Measurements from ENCODE around the gene USP7.

USP7 gene

DNA sequence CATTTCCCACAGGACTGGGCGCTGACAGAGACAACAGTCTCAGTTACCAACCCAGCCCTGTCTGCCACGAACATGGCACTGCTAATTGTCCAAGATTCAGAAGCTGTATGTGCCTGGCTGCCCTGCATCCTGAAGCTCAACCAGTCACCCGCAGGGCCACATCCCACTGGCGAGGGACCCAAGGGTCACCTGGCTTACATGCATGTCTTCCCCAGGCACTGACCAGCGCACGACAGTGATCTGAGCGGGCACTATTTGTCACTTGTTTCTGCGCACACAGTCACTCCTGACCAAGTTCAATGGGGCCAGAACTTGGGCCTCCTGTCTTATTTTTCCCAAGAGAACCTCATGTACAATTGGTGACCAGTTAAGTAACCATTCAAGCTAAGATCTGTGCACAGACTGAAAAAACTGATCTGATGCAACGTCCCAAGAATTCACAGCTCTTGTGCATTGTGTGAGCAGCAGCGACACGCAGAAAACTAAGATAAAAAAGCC, 13.1 kb downstream of the USP7 start:
- DNase-seq = no peak

- no peak for DNase-seq
Observed at GRCh38 chr16:8949536-8950418, 13.9 kb downstream of the USP7 start.

- DNase-seq = peak; percentile 22
Observed at GRCh38 chr16:8948831-8949230, 14.9 kb downstream of the USP7 start.

DNA sequence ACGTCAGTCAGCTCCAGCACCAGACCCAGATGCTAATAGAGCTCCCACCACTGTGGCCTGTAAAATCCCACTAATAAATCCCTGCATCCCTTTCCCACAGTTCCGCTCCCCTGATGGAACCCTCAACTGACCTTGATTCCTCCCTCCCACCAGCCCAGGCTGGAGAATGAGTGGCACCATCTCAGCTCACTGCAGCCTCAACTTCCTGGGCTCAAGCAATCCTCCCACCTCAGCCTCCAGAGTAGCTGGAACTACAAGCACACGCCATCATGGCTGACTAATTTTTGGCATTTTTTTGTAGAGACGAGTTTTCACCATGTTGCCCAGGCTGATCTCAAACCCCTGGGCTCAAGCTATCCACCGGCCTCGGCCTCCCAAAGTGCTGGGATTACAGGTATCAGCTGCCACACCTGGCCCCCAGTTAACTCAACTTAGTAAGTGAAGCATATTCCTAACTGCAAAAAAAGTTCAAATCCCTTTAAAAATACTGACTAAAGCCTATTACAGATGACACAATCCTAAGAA, 15.6 kb downstream of the USP7 start:
- DNase-seq = no peak

- DNase-seq = no peak
Observed at GRCh38 chr16:8946544-8946943, 17.2 kb downstream of the USP7 start.

DNA sequence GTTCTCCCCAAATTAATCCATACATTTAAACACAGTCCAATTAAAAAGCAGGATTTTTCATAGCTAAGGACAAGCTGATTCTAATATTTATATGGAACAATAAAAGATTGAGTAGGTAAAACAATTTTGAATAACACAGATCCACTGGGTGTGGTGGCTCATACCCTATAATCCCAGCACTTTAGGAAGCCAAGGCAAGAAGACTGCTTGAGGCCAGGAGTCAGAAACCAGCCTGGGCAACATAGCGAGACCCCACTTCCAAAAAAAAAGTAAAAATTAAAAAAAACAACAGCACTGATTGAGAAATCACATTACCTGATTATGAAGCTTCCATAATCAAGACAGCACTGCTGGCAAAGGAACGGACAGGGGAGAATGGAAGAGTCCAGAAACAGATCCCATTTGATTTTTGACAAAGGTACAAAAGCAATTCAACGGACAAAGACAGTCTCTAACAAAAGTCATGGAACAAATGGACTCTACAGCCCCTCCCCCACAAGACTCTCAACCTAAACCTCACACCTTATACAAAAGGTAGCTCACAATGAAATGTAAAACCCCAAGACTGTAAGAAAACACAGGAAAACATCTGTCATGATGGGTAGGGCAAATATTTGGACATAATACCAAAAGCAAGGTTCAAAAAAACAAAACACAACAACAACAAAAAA, 17.9 kb downstream of the USP7 start:
- DNase-seq = no peak

DNA sequence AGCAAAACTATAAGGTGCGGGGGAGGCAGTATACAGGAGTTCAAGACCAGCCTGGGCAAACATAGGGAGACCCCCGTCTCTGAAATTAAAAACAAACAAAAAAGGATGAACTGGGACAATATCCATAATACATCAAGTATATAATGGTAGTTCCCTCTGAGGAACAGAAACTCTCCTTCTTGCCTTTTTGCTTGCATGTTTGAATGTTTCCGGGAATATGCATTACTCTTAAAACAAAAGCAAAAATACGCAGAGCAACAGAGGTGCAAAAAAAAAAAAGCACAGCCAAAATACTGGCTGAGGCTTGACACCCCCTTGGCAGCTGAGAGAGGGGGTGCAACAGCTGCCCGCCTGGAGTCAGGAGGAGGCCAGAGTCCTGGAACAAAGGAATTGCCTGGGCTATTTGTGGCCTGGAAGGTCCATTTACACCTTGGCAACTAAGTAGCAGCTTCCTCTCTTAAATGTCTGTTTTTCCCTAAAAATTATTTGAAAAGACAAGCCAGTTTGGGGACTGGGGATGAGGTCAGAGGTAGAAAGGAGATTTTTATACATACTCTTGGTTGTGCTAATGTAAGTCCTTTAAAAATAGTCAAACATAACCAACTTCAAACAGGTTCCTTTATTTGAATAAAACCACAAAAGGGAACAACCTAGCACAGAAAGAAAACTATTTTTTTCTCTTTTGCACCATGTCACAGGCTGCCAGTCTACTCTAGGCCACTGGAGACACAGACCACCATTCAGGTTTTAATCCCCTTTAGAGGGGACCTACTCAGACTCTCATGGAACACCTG, 19.5 kb downstream of the USP7 start:
- DNase-seq = no peak

DNA sequence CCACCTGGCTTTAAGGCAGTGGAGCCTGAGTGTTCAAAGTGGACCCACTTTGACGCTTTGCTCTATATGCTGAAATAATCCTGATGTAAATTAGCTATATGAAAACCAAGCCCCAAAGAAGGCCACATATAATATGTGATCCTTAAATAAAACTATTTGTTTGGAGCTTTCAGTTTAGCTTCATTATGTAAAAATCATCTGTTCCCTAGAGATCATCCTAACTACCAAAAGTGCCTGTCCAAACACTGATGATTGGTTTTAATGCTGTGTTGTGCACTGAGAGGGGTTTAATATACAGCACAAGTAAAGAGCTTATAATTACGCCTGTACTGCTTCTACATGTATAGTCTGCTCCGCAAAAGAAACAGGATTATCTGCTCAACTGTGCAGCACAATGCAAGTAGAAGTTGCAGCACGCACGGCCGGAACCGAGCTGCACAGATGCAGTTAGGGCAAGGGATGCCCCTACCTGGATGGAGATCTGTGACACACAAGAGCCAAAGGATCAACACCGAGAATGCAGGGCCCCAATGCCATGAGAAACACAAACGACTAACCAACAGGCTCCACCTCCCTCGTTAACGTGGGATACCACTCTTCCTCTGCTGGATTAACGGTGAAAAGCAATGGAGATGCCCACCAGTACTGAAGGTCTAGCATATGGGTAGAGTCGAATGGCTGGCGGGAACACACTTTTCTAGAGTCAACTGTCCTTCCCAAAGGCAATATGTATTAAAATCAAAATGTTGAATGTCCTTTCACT, 20.5 kb downstream of the USP7 start:
- DNase-seq = no peak

GRCh38 chr16:8941718-8942344, 21.9 kb downstream of the USP7 start:
- DNase-seq = no peak

- no peak for DNase-seq
Observed at GRCh38 chr16:8937803-8938202, 25.9 kb downstream of the USP7 start.

DNA sequence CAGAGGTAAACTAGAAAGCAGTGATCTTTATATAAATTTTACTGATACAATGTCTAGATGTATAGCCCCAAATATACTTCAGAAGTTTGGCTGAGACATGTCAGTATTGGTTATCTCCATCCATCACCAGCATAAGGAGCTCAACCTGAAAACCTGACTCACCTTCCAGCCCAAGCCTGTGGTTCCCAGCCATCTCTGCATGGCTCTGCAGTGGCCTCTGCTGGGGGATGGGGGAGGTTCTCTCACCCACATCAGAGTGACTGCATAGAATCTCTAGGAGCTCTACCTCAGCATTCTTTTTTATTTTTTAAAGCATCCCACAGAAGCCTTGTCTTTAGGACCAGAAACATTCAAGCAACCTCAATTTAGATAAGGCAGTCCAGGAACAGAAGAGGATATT, 27.3 kb downstream of the USP7 start:
- DNase-seq = peak; percentile 80

- no peak for DNase-seq
Observed at GRCh38 chr16:8935989-8936388, 27.7 kb downstream of the USP7 start.

GRCh38 chr16:8934601-8935000, 29.1 kb downstream of the USP7 start:
- no peak for DNase-seq

- DNase-seq = peak; percentile 46
Observed at GRCh38 chr16:8931859-8932258, 31.8 kb downstream of the USP7 start.

DNA sequence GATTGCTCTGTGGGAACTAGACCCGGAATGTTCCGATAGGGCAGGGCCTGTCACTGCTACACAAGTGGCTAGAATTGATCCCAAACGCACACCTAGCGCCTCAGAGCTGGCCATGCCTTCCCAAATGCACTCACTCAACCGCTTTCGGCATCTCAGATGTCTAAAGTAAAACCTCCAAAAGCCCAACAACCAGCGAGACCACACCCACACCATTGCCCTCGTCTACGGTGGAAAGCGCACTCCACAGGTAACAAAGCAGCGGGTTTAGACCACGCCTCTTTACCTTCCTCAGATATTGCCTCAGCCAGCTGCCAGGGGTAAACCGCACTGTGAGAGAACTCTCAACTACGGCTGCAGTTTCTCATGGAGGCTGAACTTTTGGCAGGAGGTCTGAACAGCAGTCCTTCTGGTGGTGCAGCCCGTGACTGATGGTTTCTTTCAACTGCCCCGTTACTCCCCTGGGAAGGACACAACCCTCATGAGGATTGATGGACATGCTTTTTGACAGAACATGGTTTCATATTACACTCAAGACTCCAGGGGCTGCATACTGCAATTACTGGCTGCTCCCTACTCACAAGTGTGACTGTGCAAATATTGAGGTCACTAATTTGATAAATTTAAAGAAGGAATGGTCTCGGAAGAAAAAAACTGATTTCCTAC, 34.5 kb downstream of the USP7 start:
- no peak for DNase-seq

GRCh38 chr16:8928467-8928957, 35.2 kb downstream of the USP7 start:
- no peak for DNase-seq

GRCh38 chr16:8926827-8927226, 36.9 kb downstream of the USP7 start:
- no peak for DNase-seq

DNA sequence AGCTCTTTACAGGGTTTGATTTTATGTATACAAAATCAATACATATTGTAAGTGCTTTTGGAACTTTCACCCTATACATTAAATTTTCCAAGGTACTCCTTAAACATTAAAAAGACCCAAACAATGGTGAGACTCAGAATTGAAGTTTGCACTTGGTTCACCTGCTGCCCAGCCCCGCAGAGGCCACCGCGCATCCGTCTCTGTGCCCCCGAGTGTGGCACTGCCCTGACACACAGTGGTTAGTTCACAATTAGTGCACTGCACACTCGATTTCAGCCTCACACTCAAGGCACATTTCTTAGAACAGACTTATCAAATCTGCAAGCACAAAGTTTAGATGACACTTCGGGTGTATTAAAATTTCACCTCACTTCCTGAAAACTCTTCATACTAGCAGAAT, 38.3 kb downstream of the USP7 start:
- no peak for DNase-seq

DNA sequence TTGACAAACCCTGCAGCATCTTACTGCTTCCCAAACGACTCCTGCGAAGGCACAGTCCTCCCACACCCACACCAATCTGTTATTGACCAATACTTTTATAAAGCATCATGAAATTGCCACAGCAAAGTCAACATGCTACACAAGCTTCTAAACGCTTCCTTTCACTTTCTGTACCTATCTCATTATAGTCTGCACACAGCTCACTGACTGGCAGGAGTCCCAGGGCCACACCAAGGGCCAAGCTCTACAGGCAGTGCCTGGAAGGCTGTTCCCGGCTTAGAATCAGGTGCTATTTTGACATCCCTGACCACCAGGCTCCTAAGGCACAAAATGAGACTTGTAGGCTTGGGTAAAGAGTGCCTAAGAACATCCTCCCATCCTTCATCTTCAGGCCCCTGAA, 39.5 kb downstream of the USP7 start:
- DNase-seq = no peak

- DNase-seq = no peak
Observed at GRCh38 chr16:8923199-8923598, 40.5 kb downstream of the USP7 start.

- DNase-seq = no peak
Observed at GRCh38 chr16:8921347-8921984, 42.2 kb downstream of the USP7 start.

Data from CD4-positive, alpha-beta T cell treated with Interleukin-4 for 4 hours (primary cell).